Measurements from ENCODE around the gene TSPAN1.

- no peak for TF ChIP-seq POLR2A (IDR thresholded peaks at IDR 0.05)
- no peak for TF ChIP-seq CTCF (IDR thresholded peaks at IDR 0.05)
- no peak for TF ChIP-seq POLR2AphosphoS5 (IDR thresholded peaks at IDR 0.05)
- TF ChIP-seq EP300 (IDR thresholded peaks at IDR 0.05), result no peak
These were observed 40.6 kb downstream of the TSPAN1 start for GRCh38 chr1:46215504-46215903.
